HG03457 (cell line): ENCODE data around the gene GZMM.

Experiments
- ATAC-seq: cut with Tn5 transposase; IDR thresholded peaks from one replicate; pipeline ENCODE4 v1.9.1; 2021; ENCODE audit warnings: moderate number of reproducible peaks; ENCODE audit not compliant: unreplicated experiment

GZMM gene

DNA sequence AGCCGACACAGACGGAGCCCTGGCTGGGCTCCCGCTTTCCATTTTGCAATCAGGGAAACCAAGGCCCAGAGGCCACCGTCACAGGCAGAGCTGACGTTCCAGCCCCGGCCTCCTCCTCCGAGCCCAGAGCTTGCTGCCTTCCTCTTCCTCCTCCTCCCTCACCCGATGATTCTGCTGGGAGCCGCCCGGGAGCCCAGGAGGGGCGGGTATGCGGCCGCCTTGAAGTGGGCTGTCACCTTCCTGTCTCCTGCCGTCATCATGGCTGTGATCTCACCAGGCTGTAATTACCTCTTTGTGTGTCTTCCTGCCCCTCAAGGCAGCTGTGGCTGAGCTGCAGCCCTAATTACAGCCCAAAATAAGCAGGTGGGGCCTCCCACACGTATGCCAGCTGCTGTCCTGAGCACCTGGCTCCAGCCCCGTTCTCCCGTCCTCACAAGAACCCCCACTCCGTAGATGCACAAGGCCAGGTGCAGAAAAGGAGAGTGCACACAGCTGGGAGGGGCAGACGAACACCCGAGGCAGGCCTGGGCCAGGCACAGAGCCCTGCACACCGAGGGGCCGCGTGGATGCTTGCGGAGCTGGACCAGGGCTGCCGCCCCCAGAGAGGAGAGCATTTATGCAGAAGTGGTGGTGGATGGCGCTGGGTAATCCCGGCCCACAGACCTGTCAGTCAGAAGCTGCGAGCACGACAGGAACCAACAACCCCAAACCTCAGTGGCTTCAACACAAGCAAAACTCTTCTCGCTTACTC lies 32.6 kb upstream of the GZMM start:
- ATAC-seq, result no peak

DNA sequence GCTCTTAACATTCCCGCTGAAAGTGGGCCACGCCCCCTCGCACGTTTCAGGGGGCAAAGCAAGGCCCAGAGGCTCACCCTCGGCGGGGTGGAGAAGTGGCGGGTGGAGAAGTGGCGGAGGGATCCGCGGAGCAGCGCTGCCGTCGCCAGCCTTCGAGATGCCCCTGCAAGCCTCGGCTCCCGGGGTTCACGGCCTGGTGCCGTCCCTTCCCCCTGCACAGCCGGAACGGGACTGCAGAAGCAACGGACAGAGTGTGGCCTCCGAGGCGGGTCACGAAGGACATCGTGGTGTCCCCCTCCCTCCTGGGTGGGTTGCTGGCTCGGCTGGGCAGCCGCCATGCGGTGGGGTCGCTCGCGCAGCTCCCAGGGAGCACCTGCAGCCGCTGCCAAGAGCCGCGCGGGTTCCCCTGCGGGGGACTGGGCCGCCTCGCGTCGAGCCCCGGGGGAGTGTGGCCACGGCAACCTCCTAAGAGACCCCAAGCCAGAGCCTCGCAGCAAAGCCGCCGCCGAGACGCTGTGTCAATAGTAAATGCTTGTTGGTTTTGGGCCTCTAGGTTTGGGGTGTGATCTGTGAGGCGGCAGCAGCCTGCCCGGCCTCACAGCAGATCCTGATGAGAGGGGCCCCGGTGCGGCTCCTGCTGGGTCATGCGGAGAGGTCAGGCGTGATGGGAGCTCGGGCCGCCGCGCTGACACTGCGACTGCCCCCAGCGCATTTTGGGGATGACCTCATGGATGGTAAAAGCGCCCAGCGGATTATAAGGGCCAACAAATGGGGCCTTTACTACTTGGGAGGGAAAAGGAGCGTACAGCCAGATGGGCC lies 31.1 kb upstream of the GZMM start:
- no peak for ATAC-seq

DNA sequence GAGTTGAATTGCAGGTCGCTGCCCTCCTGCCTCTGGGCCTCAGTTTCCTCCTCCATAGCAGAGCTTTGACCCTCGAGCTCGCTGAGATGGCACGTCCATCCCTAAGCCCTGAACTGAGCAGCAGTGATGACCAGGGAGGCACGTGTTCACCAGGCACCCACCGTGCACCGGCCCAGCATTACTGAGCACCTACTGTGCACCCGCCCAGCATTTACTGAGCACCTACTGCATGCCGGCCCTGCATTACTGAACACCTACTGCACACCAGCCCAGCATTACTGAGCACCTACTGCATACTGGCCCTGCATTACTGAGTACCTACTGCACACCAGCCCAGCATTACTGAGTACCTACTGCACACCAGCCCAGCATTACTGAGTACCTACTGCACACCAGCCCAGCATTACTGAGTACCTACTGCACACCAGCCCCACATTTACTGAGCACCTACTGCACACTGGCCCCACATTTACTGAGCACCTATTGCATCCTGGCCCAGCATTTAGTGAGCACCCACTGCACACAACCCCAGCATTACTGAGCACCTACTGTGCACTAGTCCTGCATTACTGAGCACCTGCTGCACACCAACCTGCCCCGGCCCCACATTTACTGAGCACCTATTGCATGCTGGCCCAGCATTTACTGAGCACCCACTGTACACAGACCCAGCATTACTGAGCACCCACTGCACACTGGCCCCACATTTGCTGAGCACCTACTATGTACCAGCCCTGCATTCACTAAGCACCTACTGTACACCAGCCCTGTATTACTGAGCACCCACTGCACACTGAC lies 30.3 kb upstream of the GZMM start:
- ATAC-seq, result no peak

DNA sequence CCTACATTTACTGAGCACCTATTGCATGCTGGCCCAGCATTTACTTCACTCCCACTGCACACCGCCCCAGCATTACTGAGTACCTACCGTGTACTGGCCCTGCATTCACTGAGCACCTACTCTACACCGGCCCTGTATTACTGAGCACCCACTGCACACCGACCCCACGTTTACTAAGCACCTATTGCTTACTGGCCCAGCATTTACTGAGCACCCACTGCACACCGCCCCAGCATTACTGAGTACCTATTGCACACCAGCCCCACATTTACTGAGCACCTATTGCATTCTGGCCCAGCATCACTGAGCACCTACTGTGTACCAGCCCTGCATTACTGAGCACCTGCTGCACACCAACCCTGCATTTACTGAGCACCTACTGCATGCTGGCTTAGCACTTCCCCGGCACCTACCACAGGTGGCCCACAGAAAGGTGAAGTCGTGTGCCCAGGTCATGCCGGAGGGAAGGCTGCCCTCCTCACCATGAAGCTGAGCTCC lies 29.6 kb upstream of the GZMM start:
- ATAC-seq, result no peak

DNA sequence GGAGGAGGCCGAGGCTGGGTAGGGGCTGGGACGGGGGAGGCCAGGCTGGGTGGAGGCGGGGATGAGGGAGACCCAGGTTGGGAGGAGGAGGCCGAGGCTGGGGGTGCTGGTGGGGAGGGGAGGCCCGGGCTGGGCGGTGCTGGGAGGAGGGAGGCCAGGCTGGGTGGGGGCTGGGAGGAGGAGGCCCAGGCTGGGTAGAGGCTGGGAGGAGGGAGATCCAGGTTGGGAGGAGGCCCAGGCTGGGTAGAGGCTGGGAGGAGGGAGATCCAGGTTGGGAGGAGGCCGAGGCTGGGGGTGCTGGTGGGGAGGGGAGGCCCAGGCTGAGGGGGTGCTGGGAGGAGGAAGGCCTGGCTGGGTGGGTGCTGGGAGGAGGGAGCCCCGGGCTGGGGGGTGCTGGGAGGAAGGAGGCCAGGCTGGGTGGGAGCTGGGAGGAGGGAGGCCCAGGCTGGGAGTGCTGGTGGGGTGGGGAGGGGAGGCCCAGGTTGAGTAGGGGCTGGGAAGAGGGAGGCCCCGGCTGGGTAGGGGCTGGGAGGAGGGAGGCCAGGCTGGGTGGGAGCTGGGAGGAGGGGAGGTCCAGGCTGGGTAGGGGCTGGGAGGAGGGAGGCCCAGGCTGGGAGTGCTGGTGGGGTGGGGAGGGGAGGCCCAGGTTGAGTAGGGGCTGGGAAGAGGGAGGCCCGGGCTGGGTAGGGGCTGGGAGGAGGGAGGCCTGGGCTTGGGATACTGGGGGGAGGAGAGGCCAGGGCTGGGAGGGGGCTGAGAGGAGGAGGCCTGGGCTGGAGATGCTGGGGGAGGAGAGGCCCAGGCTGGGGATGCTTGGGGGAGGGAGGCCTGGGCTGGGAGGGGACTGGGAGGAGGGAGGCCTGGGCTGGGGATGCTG lies 25.9 kb upstream of the GZMM start:
- no peak for ATAC-seq

DNA sequence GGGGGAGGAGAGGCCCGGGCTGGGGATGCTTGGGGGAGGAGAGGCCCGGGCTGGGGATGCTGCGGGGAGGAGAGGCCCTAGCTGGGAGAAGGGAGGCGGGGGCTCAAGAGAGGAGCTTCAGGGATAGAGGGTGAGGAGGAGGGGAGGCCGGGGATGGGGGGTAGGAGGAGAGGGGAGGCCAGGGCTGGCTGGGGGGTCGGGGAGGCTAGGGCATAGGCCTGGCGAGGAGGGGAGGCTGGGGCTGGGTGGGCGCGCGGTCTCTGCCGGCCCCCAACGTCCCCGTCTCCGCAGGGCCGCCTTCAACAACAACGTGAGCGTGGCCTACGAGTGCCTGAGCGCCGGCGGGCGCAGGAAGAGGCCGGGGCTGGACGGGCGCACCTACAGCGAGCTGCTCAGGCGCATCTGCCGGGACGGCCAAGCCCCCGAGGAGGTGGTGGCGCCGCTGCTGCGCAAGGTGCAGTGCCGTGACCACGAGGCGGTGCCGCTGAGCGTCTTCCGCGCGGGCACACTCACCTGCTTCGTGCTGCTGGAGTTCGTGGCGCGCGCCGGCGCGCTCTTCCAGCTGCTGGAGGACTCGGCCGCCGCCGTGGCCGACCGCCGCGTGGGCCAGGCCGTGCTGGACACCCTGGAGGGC lies 25.1 kb upstream of the GZMM start:
- no peak for ATAC-seq

DNA sequence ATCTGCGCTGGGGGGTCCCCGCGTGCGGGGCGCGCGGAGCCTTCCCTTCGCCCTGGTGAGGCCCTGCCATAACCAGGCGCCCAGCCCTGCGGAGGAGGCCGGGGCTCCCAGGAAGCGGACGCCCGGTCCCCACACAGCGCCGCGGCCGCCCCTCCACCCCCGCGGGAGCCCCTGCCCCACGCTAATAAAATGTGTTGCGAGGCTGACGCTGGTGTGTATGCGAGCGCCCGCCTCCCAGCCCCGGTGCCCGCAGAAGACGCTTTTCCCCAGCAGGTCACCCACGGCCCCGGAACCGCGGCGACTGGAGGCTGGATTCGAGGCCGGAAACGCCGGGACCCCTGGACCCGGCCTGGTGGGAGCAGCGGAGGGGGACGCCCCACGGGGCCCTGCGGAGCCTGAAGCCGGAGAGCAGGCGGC lies 24.4 kb upstream of the GZMM start:
- no peak for ATAC-seq

DNA sequence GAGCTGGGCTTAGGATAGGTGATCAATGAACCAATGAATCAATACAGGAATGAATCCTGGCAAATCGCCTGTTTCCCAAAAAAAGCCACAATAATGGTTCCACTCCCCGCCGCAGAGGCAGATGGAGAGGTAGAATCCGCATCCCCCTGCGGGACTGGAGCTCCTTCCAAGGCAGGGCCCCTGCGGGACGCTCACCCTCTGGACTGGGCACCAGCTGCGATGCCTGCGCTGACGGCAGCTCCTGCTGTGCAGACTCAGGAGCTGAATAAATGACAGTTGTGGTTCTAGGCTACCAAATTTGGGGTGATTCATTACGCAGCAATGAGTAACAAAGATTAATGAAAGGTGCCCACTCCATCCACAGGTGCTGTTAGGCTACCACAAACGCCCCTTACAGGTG lies 21.1 kb upstream of the GZMM start:
- ATAC-seq, result no peak

DNA sequence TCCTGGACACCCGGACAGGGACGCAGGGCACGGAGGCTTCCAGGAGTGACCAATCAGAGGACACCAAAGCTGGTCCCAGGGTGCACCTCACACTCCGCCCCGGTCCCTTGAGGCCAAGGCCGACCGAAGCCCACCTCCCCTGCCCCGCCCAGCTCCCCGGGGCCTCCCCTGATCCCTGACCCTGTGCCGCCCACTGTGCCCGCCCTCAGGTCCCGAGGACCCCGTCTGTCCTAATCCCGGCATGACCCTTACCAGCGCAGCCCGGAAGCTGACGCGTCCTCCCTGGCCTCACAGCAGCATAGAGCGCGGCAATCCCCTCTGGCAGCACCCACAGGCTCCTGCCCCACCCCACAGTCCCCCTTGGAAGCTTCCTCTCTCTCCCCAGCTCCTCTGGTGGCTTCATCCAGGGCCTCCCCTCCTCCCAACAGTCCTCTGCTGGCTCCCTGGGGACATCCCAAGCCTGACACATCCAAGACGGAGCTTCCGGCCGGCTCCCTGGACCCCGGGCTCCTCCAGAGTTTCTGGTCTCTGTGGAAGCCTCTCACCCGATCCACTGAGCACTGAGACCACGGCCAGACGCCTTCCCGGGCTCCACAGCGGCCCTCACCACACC lies 19.7 kb upstream of the GZMM start:
- ATAC-seq, result no peak

DNA sequence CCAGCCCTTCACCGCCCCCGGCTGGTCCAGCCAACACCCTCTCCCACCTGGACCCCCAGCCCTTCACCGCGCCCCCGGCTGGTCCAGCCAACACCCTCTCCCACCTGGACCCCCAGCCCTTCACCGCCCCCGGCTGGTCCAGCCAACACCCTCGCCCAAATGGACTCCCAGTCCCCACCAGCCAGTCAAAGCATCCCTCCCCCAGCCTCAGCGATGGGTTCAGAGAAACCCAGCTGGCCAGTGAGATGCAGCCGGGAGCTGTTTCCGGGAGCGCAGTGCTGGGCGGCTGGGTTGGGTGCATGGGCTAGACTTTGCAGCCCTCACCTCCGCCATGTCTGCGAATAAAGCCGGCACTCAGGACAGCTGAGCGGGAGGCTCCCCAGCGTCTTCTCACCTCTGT lies 18.8 kb upstream of the GZMM start:
- no peak for ATAC-seq

DNA sequence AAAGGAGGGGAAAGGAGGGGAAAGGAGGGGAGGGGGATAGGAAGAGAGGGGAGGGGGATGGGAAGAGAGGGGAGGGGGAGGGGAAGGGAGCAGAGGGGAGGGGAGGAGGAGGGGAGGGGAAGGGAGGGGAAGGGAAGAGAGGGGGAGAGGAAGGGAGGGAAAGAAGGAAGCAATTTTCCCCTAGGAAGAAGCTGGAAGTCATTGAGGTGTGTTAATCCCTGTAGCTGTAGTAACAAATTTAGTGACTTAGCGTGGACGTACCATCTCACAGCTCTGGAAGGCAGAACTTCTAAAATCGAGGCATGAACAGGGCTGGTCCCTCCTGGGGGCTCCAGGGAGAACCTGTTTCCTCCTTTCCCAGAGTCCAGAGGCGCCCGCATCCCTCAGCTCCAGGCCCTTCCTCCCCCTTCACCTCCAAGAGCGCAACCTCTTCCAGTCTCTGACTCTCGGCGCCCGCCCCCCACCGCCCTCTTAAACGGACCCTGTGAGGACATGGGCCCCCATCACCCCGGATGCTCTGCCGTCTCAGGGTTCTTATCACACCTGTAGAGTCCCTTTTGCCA lies 17.9 kb upstream of the GZMM start:
- ATAC-seq, result no peak

DNA sequence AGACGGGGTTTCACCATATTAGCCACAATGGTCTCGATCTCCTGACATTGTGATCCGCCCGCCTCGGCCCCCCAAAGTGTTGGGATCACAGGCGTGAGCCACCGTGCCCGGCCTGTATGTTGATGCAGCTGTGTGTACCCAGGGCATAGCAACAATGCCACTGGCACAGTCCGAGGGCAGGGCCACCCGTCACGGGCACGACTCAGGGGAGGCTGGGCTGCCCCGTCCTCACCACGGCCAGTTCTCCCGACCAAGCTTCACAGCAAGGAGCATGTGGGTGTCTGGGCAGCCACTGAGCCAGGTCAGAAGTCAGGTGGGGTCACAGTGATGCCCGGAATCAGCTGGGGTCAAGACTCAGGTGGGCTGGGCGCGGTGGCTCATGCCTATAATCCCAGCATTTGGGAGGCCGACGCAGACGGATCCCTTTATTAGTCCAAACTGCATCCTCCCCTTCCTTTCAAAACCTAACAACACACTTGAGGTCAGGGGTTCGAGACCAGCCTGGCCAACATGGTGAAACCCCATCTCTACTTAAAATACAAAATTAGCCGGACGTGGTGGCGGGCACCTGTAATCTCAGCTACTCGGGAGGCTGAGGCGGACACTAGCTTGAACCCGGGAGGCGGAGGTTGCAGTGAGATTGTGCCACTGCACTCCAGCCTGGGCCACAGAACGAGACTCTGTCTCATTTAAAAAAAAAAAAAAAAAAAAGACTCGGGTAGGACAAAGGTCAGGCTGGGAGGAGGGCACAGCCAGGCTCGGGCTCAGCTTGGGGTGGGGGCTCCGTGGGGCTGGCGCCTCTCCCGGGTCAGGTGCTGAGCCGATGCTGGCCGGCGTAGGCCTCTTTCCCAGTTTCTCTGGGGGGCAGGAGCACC lies 13.5 kb upstream of the GZMM start:
- no peak for ATAC-seq

DNA sequence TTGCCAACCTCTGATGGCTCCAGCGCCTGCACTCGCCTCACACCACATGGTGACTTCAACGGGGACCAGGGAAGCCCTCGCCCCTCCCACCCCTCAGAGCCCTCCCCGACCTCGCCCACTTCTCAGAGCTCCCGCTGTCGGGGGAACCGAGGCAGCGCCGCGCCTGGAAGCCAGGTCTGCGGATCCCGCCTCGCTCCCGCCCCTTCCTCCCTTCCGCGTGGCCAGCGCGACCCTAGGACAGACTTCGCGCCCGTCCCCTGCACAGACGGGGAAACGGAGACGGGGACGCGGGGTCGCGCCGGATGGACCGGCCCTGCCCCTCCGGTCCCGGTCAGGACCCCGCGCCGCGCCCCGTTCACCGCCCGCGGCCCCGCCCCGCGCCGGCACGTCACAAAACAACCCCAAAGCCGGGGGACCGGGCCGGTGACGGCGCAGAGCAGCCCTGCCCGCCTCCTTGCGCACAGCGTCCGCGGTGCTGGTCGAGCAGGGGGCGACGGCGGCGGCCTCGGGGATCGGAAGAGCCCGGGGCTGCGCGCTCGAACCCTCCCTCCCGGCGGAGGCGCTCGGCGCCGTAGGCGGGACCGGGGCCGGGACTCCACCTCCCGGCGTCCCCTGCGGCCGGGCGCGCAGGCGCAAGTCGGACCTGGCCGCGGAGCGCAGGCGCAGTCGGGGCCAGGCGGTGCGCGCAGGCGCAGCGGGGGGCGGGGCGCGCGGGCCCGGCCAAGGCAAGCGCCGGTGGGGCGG lies 12.7 kb upstream of the GZMM start:
- peak; percentile 42 for ATAC-seq

DNA sequence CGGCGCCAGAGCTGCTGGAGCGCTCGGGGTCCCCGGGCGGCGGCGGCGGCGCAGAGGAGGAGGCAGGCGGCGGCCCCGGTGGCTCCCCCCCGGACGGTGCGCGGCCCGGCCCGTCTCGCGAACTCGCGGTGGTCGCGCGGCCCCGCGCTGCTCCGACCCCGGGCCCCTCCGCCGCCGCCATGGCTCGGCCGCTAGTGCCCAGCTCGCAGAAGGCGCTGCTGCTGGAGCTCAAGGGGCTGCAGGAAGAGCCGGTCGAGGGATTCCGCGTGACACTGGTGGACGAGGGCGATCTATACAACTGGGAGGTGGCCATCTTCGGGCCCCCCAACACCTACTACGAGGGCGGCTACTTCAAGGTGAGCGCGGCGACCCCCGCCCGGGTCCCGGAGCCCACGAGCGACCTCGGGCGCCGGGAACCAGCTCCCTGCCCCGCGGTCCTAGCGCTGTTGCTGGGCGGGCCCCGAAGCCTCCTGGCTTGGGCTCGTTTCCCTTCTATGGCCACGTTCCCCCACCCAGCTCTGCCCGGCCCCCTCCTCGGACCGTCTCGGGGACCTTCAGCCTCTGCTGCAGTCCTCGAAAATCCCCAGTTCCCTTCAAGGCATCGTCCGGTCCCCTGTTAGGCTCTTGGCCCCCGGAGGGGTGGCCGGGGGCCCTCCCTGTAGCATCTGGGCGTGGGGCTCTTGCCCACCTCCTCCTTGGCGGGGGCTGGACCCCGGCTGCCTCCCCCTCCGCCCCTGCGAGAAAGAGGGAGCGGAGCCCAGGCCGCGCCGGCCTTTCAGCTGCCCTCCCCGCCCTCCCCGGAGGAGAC lies 11.9 kb upstream of the GZMM start, which contains the start of gene CDC34:
TSS of gene CDC34 (plus strand) at position 8 of the 808 bp plus-strand sequence. CDS start at position 180, 172 bp downstream.
- ATAC-seq, result no peak

DNA sequence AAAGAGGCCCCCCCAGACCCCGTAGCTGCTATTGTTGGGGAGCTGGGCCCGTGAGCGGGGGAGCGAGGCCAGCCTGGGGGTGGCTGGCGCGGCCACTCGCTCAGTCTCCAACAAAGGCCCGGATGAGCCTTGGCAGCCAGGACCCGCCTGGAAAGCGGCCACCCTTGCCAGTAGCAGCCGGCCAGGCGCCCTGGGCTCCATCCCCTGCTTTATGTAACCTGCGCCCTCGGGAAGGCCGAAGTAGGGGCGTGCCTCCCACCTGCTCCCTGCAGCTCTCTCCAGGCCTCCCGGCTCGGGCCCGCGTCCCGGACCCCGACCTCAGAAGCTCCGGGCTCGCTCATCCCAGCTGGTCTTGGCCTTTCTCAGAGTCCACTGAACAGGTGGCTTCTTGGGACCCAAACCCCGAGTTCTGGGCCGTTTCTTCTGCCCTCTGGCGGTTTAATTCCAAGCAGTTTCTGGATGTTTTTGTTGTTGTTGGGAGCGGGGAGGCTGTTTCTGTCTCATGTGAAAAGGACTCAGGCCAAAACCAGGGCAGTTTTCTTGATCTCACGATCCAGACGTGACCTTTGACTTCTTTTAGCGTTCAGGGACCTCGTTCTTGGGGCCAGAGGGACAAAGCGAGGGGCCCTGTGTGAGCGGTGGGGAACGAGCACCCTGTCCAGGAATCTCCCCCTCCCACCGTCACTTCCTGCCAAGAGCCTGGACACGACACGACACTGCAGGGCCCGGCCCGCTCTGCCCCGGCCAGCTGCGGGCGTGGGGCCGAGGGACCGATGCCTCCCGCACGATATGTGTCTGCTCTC lies 11.1 kb upstream of the GZMM start:
- ATAC-seq, result no peak
